Jurkat, Clone E6-1 (cell line): ENCODE data around the gene MAN2B1.
"Not testable (repeated sequence)": the region's sequence is repeated elsewhere in the genome, so short reads cannot be mapped to it uniquely, and the experiment has no call there.

Experiments
- DNase-seq: peaks from one replicate; pipeline ENCODE4 v3.0.0-alpha.2; 2011; ENCODE audit warnings: low read depth, low spot score
- H3K4me3 ChIP-seq: 2 replicates; pipeline ENCODE4 v1.5.1; 2011; ENCODE audit warnings: mild to moderate bottlenecking, low read length, control low read depth, moderate library complexity

MAN2B1 gene

DNA sequence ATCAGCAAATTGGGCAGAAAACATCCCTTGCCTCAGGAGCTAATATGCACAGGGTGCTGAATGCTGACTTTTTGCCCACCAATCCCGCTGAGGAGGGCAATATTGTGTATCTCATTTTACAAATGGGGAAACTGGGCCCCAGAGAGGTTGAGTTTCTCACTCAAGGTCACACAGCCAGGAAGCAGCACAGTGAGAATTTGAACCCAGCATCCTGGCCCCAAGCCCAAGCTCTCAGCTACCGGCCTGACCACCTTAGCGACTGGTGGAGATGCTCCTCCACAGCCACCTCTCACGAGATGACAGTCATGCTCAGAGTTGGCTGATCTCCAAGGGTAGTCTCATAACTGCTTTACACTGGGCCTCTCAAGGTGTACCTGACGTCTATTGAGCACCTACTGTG lies 26.4 kb upstream of the MAN2B1 start:
- no peak overlapping the region for H3K4me3 ChIP-seq
- DNase-seq = no peak

DNA sequence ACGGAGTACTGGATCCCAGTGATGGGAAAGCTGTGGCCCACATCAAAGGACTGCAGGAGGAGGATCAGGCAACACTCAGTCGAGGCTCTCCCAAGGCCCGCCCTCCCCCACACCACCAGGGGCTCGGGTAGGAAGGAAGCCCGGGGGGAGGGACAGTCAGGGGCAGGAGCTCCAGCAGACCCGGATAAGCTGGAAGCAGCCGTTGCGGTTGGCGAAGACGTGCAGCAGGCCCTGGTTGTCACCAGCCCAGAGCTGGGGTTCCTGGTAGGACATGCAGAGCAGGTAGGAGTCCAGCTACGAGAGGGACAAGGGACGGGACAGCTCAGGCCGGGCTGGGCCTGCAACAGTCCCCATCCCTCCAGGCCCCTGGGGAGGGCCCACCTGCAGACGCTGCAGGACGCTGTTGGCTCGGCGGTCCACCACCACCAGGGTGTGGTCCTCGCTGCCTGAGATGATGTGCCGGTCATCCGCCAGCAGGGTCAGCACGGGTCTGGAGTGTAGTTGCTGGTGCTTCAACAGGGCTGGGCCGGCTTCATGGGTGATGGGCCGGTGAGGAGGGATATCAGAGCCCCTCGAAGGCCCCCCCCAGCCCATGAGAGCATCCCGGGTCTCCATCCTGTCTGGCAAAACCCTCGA lies 23.2 kb upstream of the MAN2B1 start:
- H3K4me3 ChIP-seq = no peak overlapping the region
- DNase-seq = no peak

DNA sequence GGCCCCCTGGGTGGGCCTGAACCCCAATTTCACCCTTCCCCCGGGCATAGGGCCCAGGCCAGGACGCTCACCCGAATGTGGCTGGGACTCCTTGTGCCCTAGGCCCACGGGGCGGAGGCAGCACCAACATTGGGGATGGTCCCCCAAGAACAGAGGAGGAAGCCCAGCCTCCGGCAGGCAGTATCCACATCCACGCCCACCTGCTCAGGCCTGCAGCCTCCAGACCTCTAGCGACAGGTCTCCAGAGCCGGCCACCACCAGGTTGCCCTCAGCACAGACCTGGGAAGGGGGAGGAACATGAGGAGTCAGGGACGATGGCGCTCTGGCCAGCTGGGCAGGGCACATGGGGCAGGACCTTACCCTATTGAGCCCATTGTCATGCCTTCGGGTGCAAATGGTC lies 22.5 kb upstream of the MAN2B1 start:
- H3K4me3 ChIP-seq = no peak overlapping the region
- DNase-seq = no peak

DNA sequence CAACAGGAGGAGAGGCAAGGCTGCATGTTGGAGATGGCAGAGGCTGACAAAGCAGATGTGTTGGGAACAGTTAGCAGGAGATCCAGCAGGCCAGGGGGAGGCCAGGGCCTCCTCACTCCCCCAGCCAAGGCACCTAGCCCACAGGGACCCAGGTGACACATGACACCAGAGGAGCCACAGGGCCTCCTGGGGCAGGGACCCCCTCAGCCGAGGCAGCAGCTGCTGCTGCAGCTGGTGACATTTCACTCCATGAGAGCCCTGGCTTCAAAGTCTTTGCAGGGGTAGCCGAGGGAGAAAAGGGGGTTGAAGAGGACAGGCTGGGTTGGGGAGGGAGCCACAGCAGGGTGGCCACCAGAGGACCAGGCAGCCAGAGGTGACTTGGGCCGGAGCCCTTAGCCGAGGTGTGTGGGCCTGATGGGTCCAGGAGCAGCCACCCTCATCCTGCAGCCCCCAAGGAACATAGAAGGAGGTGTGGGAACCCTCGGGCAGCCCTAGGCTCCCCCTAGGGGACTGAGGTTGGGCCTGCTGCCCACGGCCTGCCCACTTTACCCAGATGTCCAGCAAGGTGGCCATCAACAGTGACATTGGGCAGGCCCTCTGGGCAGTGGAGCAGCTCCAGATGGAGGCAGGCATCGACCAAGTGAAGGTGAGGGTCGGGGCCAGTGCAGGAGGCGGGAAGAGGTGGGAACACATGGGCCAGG lies 21.1 kb upstream of the MAN2B1 start, which contains the start of gene GNG14:
GNG14 (plus strand) TSS at position 503 of the 701 bp plus-strand sequence; CDS start at position 554, 51 bp downstream.
- H3K4me3 ChIP-seq = no peak within 1 kb of the TSS
- DNase-seq = no peak

- no peak overlapping the region for H3K4me3 ChIP-seq
- no peak for DNase-seq
These were observed 19.3 kb upstream of the MAN2B1 start for GRCh38 chr19:12685831-12686230.

- H3K4me3 ChIP-seq = peak within 1 kb of the TSS; percentile 95
These were observed 14.8 kb upstream of the MAN2B1 start, which contains the start of gene DHPS for GRCh38 chr19:12681074-12681987. Gene DHPS (minus strand): TSS chr19:12681880. CDS start chr19:12681766, 114 bp downstream.

DNA sequence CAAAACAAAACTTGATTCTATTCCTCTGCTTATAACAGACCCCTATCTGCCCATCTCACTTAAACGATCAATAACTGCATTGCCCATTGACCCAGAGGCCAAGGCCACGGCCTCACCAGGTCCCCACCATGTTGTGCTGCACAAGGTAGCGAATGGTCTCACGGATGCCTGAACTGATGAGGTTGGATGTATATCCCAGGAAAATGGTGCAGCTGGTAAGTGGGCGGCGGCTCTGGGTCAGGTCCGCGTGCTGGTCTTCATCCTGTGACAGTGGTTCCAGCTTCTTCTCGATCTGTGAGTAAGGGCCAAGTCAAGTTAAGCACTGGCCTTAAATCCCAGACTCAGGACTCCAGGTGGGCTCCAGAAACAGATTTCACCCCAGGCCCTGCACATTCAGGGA lies 13.5 kb upstream of the MAN2B1 start:
- no peak overlapping the region for H3K4me3 ChIP-seq
- DNase-seq = no peak

More at GRCh38 chr19:12681074-12681987, 14.8 kb upstream of the MAN2B1 start, which contains the start of gene DHPS:
- peak; percentile 99 for DNase-seq

GRCh38 chr19:12678039-12678438 lies 11.5 kb upstream of the MAN2B1 start:
- not testable (repeated sequence) for H3K4me3 ChIP-seq, DNase-seq

- no peak for DNase-seq
- no peak overlapping the region for H3K4me3 ChIP-seq
These were observed 10.4 kb upstream of the MAN2B1 start for GRCh38 chr19:12676928-12677327.

- peak; percentile 76 for DNase-seq
- no peak overlapping the region for H3K4me3 ChIP-seq
These were observed 9.8 kb upstream of the MAN2B1 start for GRCh38 chr19:12676384-12676792.

DNA sequence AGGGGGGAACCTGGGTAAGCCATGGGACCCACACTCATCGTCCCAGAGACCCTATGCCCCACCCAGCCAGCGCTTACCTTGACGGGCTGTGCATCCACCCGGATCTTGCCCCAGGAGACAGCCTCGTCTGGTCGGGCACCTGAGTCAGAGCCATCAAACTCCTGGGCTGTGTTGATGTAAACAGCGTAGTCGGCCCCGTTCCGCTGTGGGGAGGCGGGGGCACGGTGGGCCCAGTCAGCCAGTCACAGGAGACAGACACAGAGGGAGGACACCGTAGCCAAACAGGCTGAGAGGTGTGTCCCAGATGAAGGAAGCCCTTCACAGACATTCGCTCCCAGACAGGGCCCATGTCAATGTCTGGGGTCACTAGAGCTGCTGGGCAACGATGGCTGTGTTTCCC lies 9.4 kb upstream of the MAN2B1 start:
- no peak for DNase-seq
- H3K4me3 ChIP-seq = no peak overlapping the region

- no peak for DNase-seq
- no peak overlapping the region for H3K4me3 ChIP-seq
These were observed 8.9 kb upstream of the MAN2B1 start for GRCh38 chr19:12675399-12675798.

DNA sequence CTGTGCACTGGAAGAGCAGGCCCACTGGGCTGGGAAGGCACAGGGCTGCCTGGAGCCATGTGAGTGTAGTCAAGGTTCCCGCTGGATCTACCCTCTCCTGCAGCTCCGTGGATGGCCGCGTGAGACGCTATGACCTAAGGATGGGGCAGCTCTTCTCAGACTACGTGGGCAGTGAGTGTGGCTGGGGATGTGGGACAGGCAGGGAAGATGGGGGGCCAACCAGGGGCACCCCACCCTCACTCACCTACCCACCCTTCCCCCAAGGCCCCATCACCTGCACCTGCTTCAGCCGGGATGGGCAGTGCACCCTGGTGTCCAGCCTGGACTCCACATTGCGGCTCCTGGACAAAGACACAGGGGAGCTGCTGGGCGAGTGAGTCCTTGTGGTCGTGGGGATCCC lies 6.2 kb upstream of the MAN2B1 start:
- no peak overlapping the region for H3K4me3 ChIP-seq
- DNase-seq = no peak

- DNase-seq = no peak
- peak overlapping the region; percentile 93 for H3K4me3 ChIP-seq
These were observed 3.8 kb upstream of the MAN2B1 start for GRCh38 chr19:12670159-12670928.

- peak overlapping the region; percentile 93 for H3K4me3 ChIP-seq
- DNase-seq = peak; percentile 74
These were observed 3.0 kb upstream of the MAN2B1 start for GRCh38 chr19:12669270-12670158.

GRCh38 chr19:12668932-12669269 lies 2.4 kb upstream of the MAN2B1 start:
- no peak for DNase-seq
- peak overlapping the region; percentile 93 for H3K4me3 ChIP-seq

DNA sequence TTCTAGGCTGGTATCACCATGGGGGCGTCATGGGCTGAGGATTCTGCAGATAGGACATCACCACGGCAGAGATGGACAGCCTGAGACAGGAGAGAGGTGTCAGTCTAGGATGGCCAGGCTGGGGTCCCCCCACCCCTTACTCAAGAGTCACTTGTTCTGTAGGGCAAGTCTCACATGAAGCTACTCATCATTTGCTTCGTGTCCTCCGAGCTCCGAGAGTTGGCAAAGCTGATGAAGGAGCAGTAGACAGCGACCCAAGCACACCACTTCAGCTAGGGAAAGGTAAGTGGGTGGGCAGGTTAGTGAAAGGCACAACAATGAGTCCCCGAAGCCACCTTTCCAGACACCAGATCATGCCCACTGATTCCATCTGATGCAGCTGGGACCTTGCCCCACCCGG lies 1.8 kb upstream of the MAN2B1 start:
- peak overlapping the region; percentile 93 for H3K4me3 ChIP-seq
- DNase-seq = no peak

GRCh38 chr19:12667731-12668302 lies 1.3 kb upstream of the MAN2B1 start:
- no peak overlapping the region for H3K4me3 ChIP-seq
- DNase-seq = no peak
